Calu3 (cell line): ENCODE measurements around the gene PIEZO2. TPM values are rescaled to one million over a fixed set of nuclear protein-coding genes. Genes with fewer than 3 reads are reported as not detected.
A peak's percentile ranks its signal among the peaks of the same experiment; 100 is the strongest.

Source experiments
- BruUV-seq: library from RNA; stranded (reverse); fragments of 400-500 nt; replicated peaks from 2 replicates; lab custom pipeline; 2021; lab: Mats Ljungman, UMichigan
- CTCF ChIA-PET: fragments of 300-600 bp; sonication (Branson Sonifier 250); formaldehyde crosslinking; loops from one replicate; lab custom pipeline; 2022; ENCODE audit warnings: antibody characterized with exemption; lab: Charles Lee
- DNase-seq: peaks from one replicate; pipeline ENCODE4 v3.0.0; 2022
- H3K27ac Mint-ChIP-seq: one replicate; pipeline ENCODE4 v1.8.0; 2022; ENCODE audit warnings: mixed read lengths; ENCODE audit not compliant: unreplicated experiment
- H3K27me3 Mint-ChIP-seq: one replicate; pipeline ENCODE4 v1.8.0; 2022; ENCODE audit warnings: mixed read lengths; ENCODE audit not compliant: unreplicated experiment
- H3K36me3 Mint-ChIP-seq: one replicate; pipeline ENCODE4 v1.8.0; 2022; ENCODE audit warnings: mild to moderate bottlenecking, moderate library complexity, mixed read lengths; ENCODE audit not compliant: insufficient read depth, unreplicated experiment
- H3K4me1 Mint-ChIP-seq: one replicate; pipeline ENCODE4 v1.8.0; 2022; ENCODE audit warnings: mild to moderate bottlenecking, low read depth, mixed read lengths; ENCODE audit not compliant: unreplicated experiment
- H3K4me3 Mint-ChIP-seq: one replicate; pipeline ENCODE4 v1.8.0; 2022; ENCODE audit warnings: mild to moderate bottlenecking, low read depth, moderate library complexity, mixed read lengths; ENCODE audit not compliant: unreplicated experiment
- H3K9me3 Mint-ChIP-seq: one replicate; pipeline ENCODE4 v1.8.0; 2022; ENCODE audit warnings: low read depth, mixed read lengths; ENCODE audit not compliant: unreplicated experiment
- intact Hi-C: fragments of 100-400 bp; cut with micrococcal nuclease; formaldehyde crosslinking; loops from one replicate; pipeline ENCODE4 v1.10.0; 2022; ENCODE audit not compliant: unreplicated experiment
- total RNA-seq: library from RNA; stranded (reverse); gene quantifications from 2 replicates; pipeline ENCODE4 v1.2.3, GENCODE V29; 2022
- TF ChIP-seq, protein P1 (sequence below): fragments of 200-600 bp; IDR thresholded peaks from one replicate; pipeline ENCODE4 v1.8.0; 2022; ENCODE audit warnings: antibody characterized with exemption; ENCODE audit not compliant: unreplicated experiment

PIEZO2 gene
- total RNA-seq, 1 experiment from 2014 or later = 0.24 TPM

DNA sequence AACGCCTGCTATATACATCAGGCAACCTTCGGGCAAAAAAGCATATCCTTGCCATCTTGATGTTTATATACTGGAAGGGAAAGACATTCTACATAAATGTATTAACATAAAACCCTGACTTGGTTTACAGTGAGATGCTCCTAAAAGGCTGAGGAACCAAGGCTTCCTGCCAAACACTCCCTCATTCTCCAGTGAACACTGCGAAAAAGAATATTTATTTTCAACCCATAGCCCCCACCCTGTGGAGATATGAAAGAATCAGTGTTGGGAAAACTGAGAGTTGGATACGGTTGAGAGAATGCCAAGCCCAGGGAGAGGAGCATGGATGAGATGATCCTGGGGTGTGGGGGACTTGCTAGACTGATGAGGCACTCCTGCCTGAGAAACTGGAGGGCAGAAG is 94.9 kb downstream of the PIEZO2 start:
- H3K27ac Mint-ChIP-seq = no peak overlapping the region
- no peaks in the 10 kb centered on the region for H3K27me3 Mint-ChIP-seq
- TF ChIP-seq, protein P1, sequence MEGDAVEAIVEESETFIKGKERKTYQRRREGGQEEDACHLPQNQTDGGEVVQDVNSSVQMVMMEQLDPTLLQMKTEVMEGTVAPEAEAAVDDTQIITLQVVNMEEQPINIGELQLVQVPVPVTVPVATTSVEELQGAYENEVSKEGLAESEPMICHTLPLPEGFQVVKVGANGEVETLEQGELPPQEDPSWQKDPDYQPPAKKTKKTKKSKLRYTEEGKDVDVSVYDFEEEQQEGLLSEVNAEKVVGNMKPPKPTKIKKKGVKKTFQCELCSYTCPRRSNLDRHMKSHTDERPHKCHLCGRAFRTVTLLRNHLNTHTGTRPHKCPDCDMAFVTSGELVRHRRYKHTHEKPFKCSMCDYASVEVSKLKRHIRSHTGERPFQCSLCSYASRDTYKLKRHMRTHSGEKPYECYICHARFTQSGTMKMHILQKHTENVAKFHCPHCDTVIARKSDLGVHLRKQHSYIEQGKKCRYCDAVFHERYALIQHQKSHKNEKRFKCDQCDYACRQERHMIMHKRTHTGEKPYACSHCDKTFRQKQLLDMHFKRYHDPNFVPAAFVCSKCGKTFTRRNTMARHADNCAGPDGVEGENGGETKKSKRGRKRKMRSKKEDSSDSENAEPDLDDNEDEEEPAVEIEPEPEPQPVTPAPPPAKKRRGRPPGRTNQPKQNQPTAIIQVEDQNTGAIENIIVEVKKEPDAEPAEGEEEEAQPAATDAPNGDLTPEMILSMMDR = no peak
- no TSS peak for BruUV-seq
- intact Hi-C loops = no loop called here
- H3K4me1 Mint-ChIP-seq = no peaks in the 10 kb centered on the region
- no peak overlapping the region for H3K4me3 Mint-ChIP-seq
- CTCF ChIA-PET = no interaction called here
- H3K36me3 Mint-ChIP-seq = no peaks in the 10 kb centered on the region
- no peaks in the 10 kb centered on the region for H3K9me3 Mint-ChIP-seq
- no peak for DNase-seq

DNA sequence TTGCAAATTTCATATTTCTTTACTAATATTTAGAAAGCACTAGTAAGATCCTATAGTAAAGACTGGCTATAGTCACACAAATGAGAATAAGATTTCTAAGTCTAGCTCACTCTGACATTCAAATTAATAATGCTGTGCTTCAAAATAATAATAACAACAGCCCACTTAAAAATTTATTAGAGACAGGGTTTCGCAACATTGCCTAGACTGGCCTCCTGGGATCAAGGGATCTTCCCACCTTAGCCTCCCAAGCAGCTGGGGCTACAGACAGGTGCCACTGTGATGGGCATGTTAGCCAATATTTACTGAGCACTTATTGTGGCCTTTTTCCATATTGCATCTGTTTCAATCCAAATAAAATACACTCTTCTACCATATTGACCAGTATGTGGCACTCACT is 96.1 kb downstream of the PIEZO2 start:
- no peak overlapping the region for H3K27ac Mint-ChIP-seq
- TF ChIP-seq, protein P1 = no peak
- H3K27me3 Mint-ChIP-seq = no peaks in the 10 kb centered on the region
- no peaks in the 10 kb centered on the region for H3K4me1 Mint-ChIP-seq
- no peak overlapping the region for H3K4me3 Mint-ChIP-seq
- DNase-seq = no peak
- intact Hi-C loops = no loop called here
- BruUV-seq = no TSS peak
- H3K9me3 Mint-ChIP-seq = no peaks in the 10 kb centered on the region
- CTCF ChIA-PET = interaction anchor here (1.0 kb wide), 1 partner anchor 202 kb away, joined by 3 read pairs; no protein-coding TSS in a partner anchor
- H3K36me3 Mint-ChIP-seq = no peaks in the 10 kb centered on the region

DNA sequence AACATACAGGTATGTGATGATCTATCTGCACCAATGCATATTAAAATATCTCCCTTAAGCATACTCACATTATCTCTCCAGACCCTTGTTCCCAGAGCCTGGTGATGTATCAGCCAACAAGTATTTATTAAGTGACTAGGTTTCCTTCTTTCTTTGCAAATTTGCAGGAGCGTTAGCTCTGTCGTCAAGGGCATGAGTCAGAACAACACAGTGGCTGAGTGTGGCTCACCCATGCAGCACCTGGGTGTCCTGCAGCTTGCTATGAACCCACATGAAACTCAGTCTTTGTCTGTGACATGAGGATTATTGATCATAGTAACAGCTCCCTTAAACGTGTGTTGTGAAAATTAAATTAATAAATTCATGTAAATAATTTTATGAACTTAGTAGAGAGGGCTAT is 96.6 kb downstream of the PIEZO2 start:
- no TSS peak for BruUV-seq
- TF ChIP-seq, protein P1 = no peak
- H3K4me3 Mint-ChIP-seq = no peak overlapping the region
- CTCF ChIA-PET = interaction anchor here (0.6 to 1.0 kb wide), 2 partner anchors 32 to 201 kb away, joined by 3 to 4 read pairs; no protein-coding TSS in a partner anchor
- H3K9me3 Mint-ChIP-seq = no peaks in the 10 kb centered on the region
- no peaks in the 10 kb centered on the region for H3K36me3 Mint-ChIP-seq
- no peaks in the 10 kb centered on the region for H3K4me1 Mint-ChIP-seq
- DNase-seq = peak; percentile 21
- intact Hi-C loops = no loop called here
- no peak overlapping the region for H3K27ac Mint-ChIP-seq
- H3K27me3 Mint-ChIP-seq = no peaks in the 10 kb centered on the region

DNA sequence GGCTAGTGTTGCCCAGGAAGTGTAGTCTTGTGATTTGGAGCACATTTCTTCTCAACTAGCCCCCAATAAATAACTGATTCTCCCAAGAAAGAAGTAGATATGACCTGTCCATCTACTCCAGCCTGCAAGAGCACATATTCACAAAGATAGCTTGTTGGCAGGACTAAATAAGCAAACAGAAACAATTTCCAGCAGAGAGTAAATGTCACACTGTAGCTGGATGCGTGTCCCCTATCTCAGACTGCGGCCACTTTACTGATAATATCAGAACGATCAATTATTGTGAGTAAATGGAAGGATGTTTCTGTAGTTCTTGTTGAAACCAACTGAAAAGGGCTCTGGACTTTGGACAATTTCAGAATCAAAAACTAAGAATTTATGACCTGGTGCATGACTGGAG is 97.9 kb downstream of the PIEZO2 start:
- no peak for DNase-seq
- BruUV-seq = no TSS peak
- Mint-ChIP-seq H3K36me3 (peaks cover 3% of the 10 kb centered on the region), H3K9me3 (no peaks in the 10 kb centered on the region), H3K27ac (no peak overlapping the region), H3K27me3 (no peaks in the 10 kb centered on the region), H3K4me1 (no peaks in the 10 kb centered on the region), H3K4me3 (no peak overlapping the region)
- TF ChIP-seq, protein P1 = no peak
- CTCF ChIA-PET = no interaction called here
- intact Hi-C loops = no loop called here
